ENCODE data around the gene TMEM232. TPM values are rescaled to one million over a fixed set of nuclear protein-coding genes. Genes with fewer than 3 reads are reported as not detected.
A peak's percentile ranks its signal among the peaks of the same experiment; 100 is the strongest.

TMEM232 gene
- total and polyA plus RNA-seq, 9 of the 15 experiments (the other 6 are each of a cell fraction or from before 2014, with no cell fraction given) = 0.09 to 2.2 (median 0.41) TPM

- TF ChIP-seq AFF1 (IDR thresholded peaks at IDR 0.05; ENCODE audit: low read depth in 1 of 2, partially characterized antibody in 2 of 2) (no peak), ZNF707 (CRISPR knock-in tag; conservative IDR thresholded peaks at IDR 0.05) (no peak), SMARCC2 (IDR thresholded peaks at IDR 0.05; ENCODE audit: low read depth) (no peak), HMGN3 (IDR thresholded peaks at IDR 0.05; ENCODE audit: borderline replicate concordance, extremely low read depth, insufficient read length, low read depth, low read length) (no peak), SIN3A (IDR thresholded peaks at IDR 0.05; ENCODE audit: borderline replicate concordance in 2 of 2, control insufficient read depth in 1 of 2, low read depth in 2 of 2, low read length in 2 of 2) (peak in 1 of 2 experiments; percentile 72; a peak in 2 of 4 replicates), MEF2A (IDR thresholded peaks at IDR 0.05; ENCODE audit: control insufficient read depth, low read depth, low read length) (no peak), RCOR1 (IDR thresholded peaks at IDR 0.05; ENCODE audit: borderline replicate concordance in 1 of 2, low read depth in 2 of 2, low read length in 2 of 2) (no peak), ELF2 (CRISPR knock-in tag; IDR thresholded peaks at IDR 0.05) (no peak), ZBTB34 (CRISPR knock-in tag; IDR thresholded peaks at IDR 0.05) (no peak), HCFC1 (IDR thresholded peaks at IDR 0.05; ENCODE audit: low read depth, low read length) (peak; percentile 75), SREBF1 (IDR thresholded peaks at IDR 0.05; ENCODE audit: borderline replicate concordance, low read depth, low read length) (no peak), HLTF (IDR thresholded peaks at IDR 0.05) (no peak), ARID4B (CRISPR knock-in tag; IDR thresholded peaks at IDR 0.05) (peak; percentile 44; the same call in 1 of the 2 replicates), NFIX (CRISPR knock-in tag; IDR thresholded peaks at IDR 0.05; ENCODE audit: low read depth) (no peak), TAL1 (IDR thresholded peaks at IDR 0.05) (no peak)
Measured at GRCh38 chr5:110726249-110727024, at the start of gene TMEM232 (continued).
